RWPE1 (cell line): Measurements from ENCODE around the gene HTR1D.

Experiments used
- CTCF ChIA-PET: fragments of 350-600 bp; sonication (Branson Sonifier 250); formaldehyde crosslinking; extraction: SDS; loops from one replicate; lab custom pipeline; 2021; lab: Yijun Ruan, JAX
- POLR2A ChIA-PET: fragments of 400-600 bp; formaldehyde crosslinking; extraction: SDS; loops from one replicate; lab custom pipeline; 2020; ENCODE audit warnings: antibody characterized with exemption; ENCODE audit not compliant: low non-redundant PET; lab: Yijun Ruan, JAX
- DNase-seq: peaks from one replicate; pipeline ENCODE4 v3.0.0; 2012; ENCODE audit warnings: low spot score
- H3K27ac ChIP-seq: fragments of 450-650 bp; 2 replicates; pipeline ENCODE4 v1.5.1; 2017
- TF ChIP-seq, protein P1 (sequence below): fragments of 450-650 bp; conservative IDR thresholded peaks from 2 replicates; pipeline ENCODE4 v1.5.1; 2017; ENCODE audit warnings: low read depth, mild to moderate bottlenecking

Gene HTR1D

DNA sequence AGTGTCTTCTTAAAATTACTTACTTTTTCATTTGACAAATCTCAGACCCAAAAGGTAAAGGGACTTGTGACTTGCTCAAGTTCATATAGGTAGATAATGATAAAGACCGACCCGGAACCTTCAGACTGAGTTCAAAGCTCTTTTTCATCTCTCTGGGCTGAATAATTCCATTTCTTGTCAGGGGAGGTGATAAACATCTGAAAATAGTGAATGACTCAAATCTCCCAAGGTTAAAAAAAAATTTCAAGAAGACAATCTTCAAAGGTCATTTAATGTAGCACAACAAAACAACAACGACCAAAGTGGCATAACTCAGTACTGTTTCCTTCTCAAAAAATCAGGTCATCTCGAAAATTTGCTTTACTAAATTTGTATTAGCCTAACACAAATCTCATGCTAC lies 69.2 kb downstream of the HTR1D start:
- DNase-seq: no peak
- TF ChIP-seq, protein P1, sequence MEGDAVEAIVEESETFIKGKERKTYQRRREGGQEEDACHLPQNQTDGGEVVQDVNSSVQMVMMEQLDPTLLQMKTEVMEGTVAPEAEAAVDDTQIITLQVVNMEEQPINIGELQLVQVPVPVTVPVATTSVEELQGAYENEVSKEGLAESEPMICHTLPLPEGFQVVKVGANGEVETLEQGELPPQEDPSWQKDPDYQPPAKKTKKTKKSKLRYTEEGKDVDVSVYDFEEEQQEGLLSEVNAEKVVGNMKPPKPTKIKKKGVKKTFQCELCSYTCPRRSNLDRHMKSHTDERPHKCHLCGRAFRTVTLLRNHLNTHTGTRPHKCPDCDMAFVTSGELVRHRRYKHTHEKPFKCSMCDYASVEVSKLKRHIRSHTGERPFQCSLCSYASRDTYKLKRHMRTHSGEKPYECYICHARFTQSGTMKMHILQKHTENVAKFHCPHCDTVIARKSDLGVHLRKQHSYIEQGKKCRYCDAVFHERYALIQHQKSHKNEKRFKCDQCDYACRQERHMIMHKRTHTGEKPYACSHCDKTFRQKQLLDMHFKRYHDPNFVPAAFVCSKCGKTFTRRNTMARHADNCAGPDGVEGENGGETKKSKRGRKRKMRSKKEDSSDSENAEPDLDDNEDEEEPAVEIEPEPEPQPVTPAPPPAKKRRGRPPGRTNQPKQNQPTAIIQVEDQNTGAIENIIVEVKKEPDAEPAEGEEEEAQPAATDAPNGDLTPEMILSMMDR: no peak
- ChIA-PET CTCF (no interaction called here), POLR2A (no interaction called here)
- H3K27ac ChIP-seq: no peak overlapping the region
